ENCODE measurements around the gene CABP7.

The CABP7 gene

GRCh38 chr22:29702000-29702930 is 17.5 kb upstream of the CABP7 start:
- Histone ChIP-seq H3K27me3 (ENCODE audit: insufficient read depth, low read length) (peaks cover 51% of the 10 kb centered on the region), H3K27ac (ENCODE audit: low read depth, low read length) (no peak overlapping the region; the same call in 1 of the 2 replicates), H3K9ac (ENCODE audit: low read depth, low read length) (no peak overlapping the region), H3K4me3 (ENCODE audit: low read length) (peak overlapping the region; percentile 30; the same call in 1 of the 2 replicates), H3K36me3 (ENCODE audit: insufficient read depth, low read length) (no peaks in the 10 kb centered on the region), H3K9me3 (ENCODE audit: insufficient read depth, low read depth, low read length) (no peaks in the 10 kb centered on the region), H3K4me1 (ENCODE audit: insufficient read depth, low read length) (peaks cover 45% of the 10 kb centered on the region)
- WGBS, result 21% methylated on average over 14 of the region's 14 CpGs

GRCh38 chr22:29702931-29703501 is 16.8 kb upstream of the CABP7 start:
- H3K4me3 ChIP-seq (ENCODE audit: low read length), result peak overlapping the region; percentile 30
- no peak overlapping the region for H3K9ac ChIP-seq (ENCODE audit: low read depth, low read length)
- H3K4me1 ChIP-seq (ENCODE audit: insufficient read depth, low read length), result peaks cover 45% of the 10 kb centered on the region
- H3K27me3 ChIP-seq (ENCODE audit: insufficient read depth, low read length), result peaks cover 51% of the 10 kb centered on the region
- no peak overlapping the region; the same call in 1 of the 2 replicates for H3K27ac ChIP-seq (ENCODE audit: low read depth, low read length)
- H3K36me3 ChIP-seq (ENCODE audit: insufficient read depth, low read length), result no peaks in the 10 kb centered on the region
- 21% methylated on average over 17 of the region's 19 CpGs for WGBS
- H3K9me3 ChIP-seq (ENCODE audit: insufficient read depth, low read depth, low read length), result no peaks in the 10 kb centered on the region

- no peak overlapping the region for H3K9ac ChIP-seq (ENCODE audit: low read depth, low read length)
- no peaks in the 10 kb centered on the region for H3K9me3 ChIP-seq (ENCODE audit: insufficient read depth, low read depth, low read length)
- peak overlapping the region; percentile 30 for H3K4me3 ChIP-seq (ENCODE audit: low read length)
- H3K4me1 ChIP-seq (ENCODE audit: insufficient read depth, low read length), result peaks cover 45% of the 10 kb centered on the region
- H3K27me3 ChIP-seq (ENCODE audit: insufficient read depth, low read length), result peaks cover 51% of the 10 kb centered on the region
- H3K36me3 ChIP-seq (ENCODE audit: insufficient read depth, low read length), result no peaks in the 10 kb centered on the region
- no peak overlapping the region; the same call in 1 of the 2 replicates for H3K27ac ChIP-seq (ENCODE audit: low read depth, low read length)
- WGBS, result 15% methylated on average over 7 of the region's 7 CpGs
Measured at GRCh38 chr22:29703569-29704195, 16.1 kb upstream of the CABP7 start.

- WGBS, result 35% methylated on average over 14 of the region's 14 CpGs
- H3K27ac ChIP-seq (ENCODE audit: low read depth, low read length), result no peak overlapping the region; the same call in 1 of the 2 replicates
- H3K4me1 ChIP-seq (ENCODE audit: insufficient read depth, low read length), result peaks cover 45% of the 10 kb centered on the region
- H3K27me3 ChIP-seq (ENCODE audit: insufficient read depth, low read length), result peaks cover 51% of the 10 kb centered on the region
- no peak overlapping the region for H3K4me3 ChIP-seq (ENCODE audit: low read length)
- H3K9me3 ChIP-seq (ENCODE audit: insufficient read depth, low read depth, low read length), result no peaks in the 10 kb centered on the region
- no peaks in the 10 kb centered on the region for H3K36me3 ChIP-seq (ENCODE audit: insufficient read depth, low read length)
- H3K9ac ChIP-seq (ENCODE audit: low read depth, low read length), result no peak overlapping the region
Measured at GRCh38 chr22:29704528-29705285, 15.1 kb upstream of the CABP7 start.

- no peak overlapping the region for H3K9ac ChIP-seq (ENCODE audit: low read depth, low read length)
- peaks cover 37% of the 10 kb centered on the region for H3K4me1 ChIP-seq (ENCODE audit: insufficient read depth, low read length)
- H3K36me3 ChIP-seq (ENCODE audit: insufficient read depth, low read length), result no peaks in the 10 kb centered on the region
- no peak overlapping the region for H3K27ac ChIP-seq (ENCODE audit: low read depth, low read length)
- H3K27me3 ChIP-seq (ENCODE audit: insufficient read depth, low read length), result peaks cover 48% of the 10 kb centered on the region
- 89% methylated on average over 7 of the region's 7 CpGs for WGBS
- no peaks in the 10 kb centered on the region for H3K9me3 ChIP-seq (ENCODE audit: insufficient read depth, low read depth, low read length)
- no peak overlapping the region for H3K4me3 ChIP-seq (ENCODE audit: low read length)
Measured at GRCh38 chr22:29705651-29706050, 14.2 kb upstream of the CABP7 start.

- H3K4me3 ChIP-seq (ENCODE audit: low read length), result no peak overlapping the region
- H3K9me3 ChIP-seq (ENCODE audit: insufficient read depth, low read depth, low read length), result no peaks in the 10 kb centered on the region
- H3K27ac ChIP-seq (ENCODE audit: low read depth, low read length), result no peak overlapping the region
- peaks cover 41% of the 10 kb centered on the region for H3K27me3 ChIP-seq (ENCODE audit: insufficient read depth, low read length)
- 31% methylated on average over 9 of the region's 9 CpGs for WGBS
- H3K9ac ChIP-seq (ENCODE audit: low read depth, low read length), result no peak overlapping the region
- peaks cover 31% of the 10 kb centered on the region for H3K4me1 ChIP-seq (ENCODE audit: insufficient read depth, low read length)
- H3K36me3 ChIP-seq (ENCODE audit: insufficient read depth, low read length), result no peaks in the 10 kb centered on the region
Measured at GRCh38 chr22:29706486-29706885, 13.3 kb upstream of the CABP7 start.

GRCh38 chr22:29707010-29707409 is 12.8 kb upstream of the CABP7 start:
- no peaks in the 10 kb centered on the region for H3K9me3 ChIP-seq (ENCODE audit: insufficient read depth, low read depth, low read length)
- 91% methylated on average over 18 of the region's 18 CpGs for WGBS
- no peak overlapping the region for H3K9ac ChIP-seq (ENCODE audit: low read depth, low read length)
- peaks cover 26% of the 10 kb centered on the region for H3K4me1 ChIP-seq (ENCODE audit: insufficient read depth, low read length)
- no peaks in the 10 kb centered on the region for H3K36me3 ChIP-seq (ENCODE audit: insufficient read depth, low read length)
- no peak overlapping the region for H3K4me3 ChIP-seq (ENCODE audit: low read length)
- H3K27ac ChIP-seq (ENCODE audit: low read depth, low read length), result no peak overlapping the region
- H3K27me3 ChIP-seq (ENCODE audit: insufficient read depth, low read length), result peaks cover 36% of the 10 kb centered on the region

- WGBS, result 94% methylated on average over 5 of the region's 5 CpGs
- Histone ChIP-seq H3K4me3 (ENCODE audit: low read length) (no peak overlapping the region), H3K27ac (ENCODE audit: low read depth, low read length) (no peak overlapping the region), H3K36me3 (ENCODE audit: insufficient read depth, low read length) (no peaks in the 10 kb centered on the region), H3K9ac (ENCODE audit: low read depth, low read length) (no peak overlapping the region), H3K9me3 (ENCODE audit: insufficient read depth, low read depth, low read length) (no peaks in the 10 kb centered on the region), H3K4me1 (ENCODE audit: insufficient read depth, low read length) (peaks cover 21% of the 10 kb centered on the region), H3K27me3 (ENCODE audit: insufficient read depth, low read length) (peaks cover 32% of the 10 kb centered on the region)
Measured at GRCh38 chr22:29707471-29707870, 12.3 kb upstream of the CABP7 start.

GRCh38 chr22:29710193-29710592 is 9.6 kb upstream of the CABP7 start:
- Histone ChIP-seq H3K27me3 (ENCODE audit: insufficient read depth, low read length) (peaks cover 8% of the 10 kb centered on the region; the same call in 1 of the 2 replicates), H3K36me3 (ENCODE audit: insufficient read depth, low read length) (no peaks in the 10 kb centered on the region)

GRCh38 chr22:29710922-29711593 is 8.7 kb upstream of the CABP7 start:
- H3K9me3 ChIP-seq (ENCODE audit: insufficient read depth, low read depth, low read length), result no peaks in the 10 kb centered on the region
- H3K36me3 ChIP-seq (ENCODE audit: insufficient read depth, low read length), result no peaks in the 10 kb centered on the region
- H3K27ac ChIP-seq (ENCODE audit: low read depth, low read length), result no peak overlapping the region
- H3K27me3 ChIP-seq (ENCODE audit: insufficient read depth, low read length), result peaks cover 2% of the 10 kb centered on the region; the same call in 1 of the 2 replicates
- 88% methylated on average over 18 of the region's 18 CpGs for WGBS
- H3K4me1 ChIP-seq (ENCODE audit: insufficient read depth, low read length), result no peaks in the 10 kb centered on the region
- H3K9ac ChIP-seq (ENCODE audit: low read depth, low read length), result no peak overlapping the region
- no peak overlapping the region for H3K4me3 ChIP-seq (ENCODE audit: low read length)

More at GRCh38 chr22:29710193-29710592, 9.6 kb upstream of the CABP7 start:
- H3K4me3 ChIP-seq (ENCODE audit: low read length), result no peak overlapping the region
- no peak overlapping the region for H3K9ac ChIP-seq (ENCODE audit: low read depth, low read length)
- 89% methylated on average over 15 of the region's 15 CpGs for WGBS
- H3K27ac ChIP-seq (ENCODE audit: low read depth, low read length), result no peak overlapping the region
- H3K9me3 ChIP-seq (ENCODE audit: insufficient read depth, low read depth, low read length), result no peaks in the 10 kb centered on the region
- H3K4me1 ChIP-seq (ENCODE audit: insufficient read depth, low read length), result no peaks in the 10 kb centered on the region; the same call in 1 of the 2 replicates
